Spinal cord (tissue), 10 donors: ENCODE data around the gene CPNE5. TPM values are rescaled to one million over a fixed set of nuclear protein-coding genes. Genes with fewer than 3 reads are reported as not detected.
"Not testable (repeated sequence)": the region's sequence is repeated elsewhere in the genome, so short reads cannot be mapped to it uniquely, and the experiment has no call there.

ENCODE experiments used
- DNase-seq, 6 donors: peaks; one replicate each; pipeline versions ENCODE4 v3.0.0 to v3.0.0-alpha.2; 2013 to 2015; ENCODE audit warnings: low spot score in 6 of 6, low read depth in 4 of 6
- H3K27ac ChIP-seq: one replicate; pipeline ENCODE4 v1.5.1; 2013; ENCODE audit warnings: low read depth, low read length, control low read depth
- H3K27me3 ChIP-seq: one replicate; pipeline ENCODE4 v1.6.1; 2013; ENCODE audit warnings: low read length; ENCODE audit not compliant: control insufficient read depth, insufficient read depth
- H3K36me3 ChIP-seq: one replicate; pipeline ENCODE4 v1.6.1; 2013; ENCODE audit warnings: low read length; ENCODE audit not compliant: control insufficient read depth, insufficient read depth
- H3K4me1 ChIP-seq: one replicate; pipeline ENCODE4 v1.6.1; 2013; ENCODE audit warnings: low read length; ENCODE audit not compliant: control insufficient read depth, insufficient read depth
- H3K4me3 ChIP-seq: one replicate; pipeline ENCODE4 v1.5.1; 2013; ENCODE audit warnings: low read depth, low read length, control low read depth
- H3K9me3 ChIP-seq: one replicate; pipeline ENCODE4 v1.6.1; 2013; ENCODE audit warnings: low read length; ENCODE audit not compliant: control insufficient read depth, insufficient read depth
- WGBS: methylation state at CpG from one replicate; pipeline ENCODE4 v1.1.5; 2013; ENCODE audit warnings: missing lambda C conversion rate; ENCODE audit not compliant: insufficient coverage; 5-methylcytosine and 5-hydroxymethylcytosine counted together
- polyA plus RNA-seq, 2 donors: library from polyadenylated mRNA; unstranded; fragments of 120-200 nt; gene quantifications; one replicate each; pipeline ENCODE4 v1.2.1, GENCODE V29; 2013; ENCODE audit not compliant: insufficient read length in 2 of 2
- total RNA-seq, 2 donors: library from RNA; depleted of rRNA in 1 of 2; stranded (reverse); fragments of 120-200 nt in 1 of 2; fragments of >200 nt in 1 of 2; gene quantifications; one replicate each; pipeline versions ENCODE4 v1.2.3 to v1.2.4, GENCODE V29; 2013 to 2014
- donor health status: healthy.

CPNE5 gene
- total and polyA plus RNA-seq, 4 donors, result 9.6 to 88.4 (median 52.8) TPM

GRCh38 chr6:36717871-36718540 lies 121.2 kb downstream of the CPNE5 start:
- no peak for DNase-seq
- WGBS, result 87% methylated on average over 8 of the region's 12 CpGs

GRCh38 chr6:36717231-36717825 lies 121.9 kb downstream of the CPNE5 start:
- Histone ChIP-seq H3K36me3 (no peaks in the 10 kb centered on the region), H3K27me3 (no peaks in the 10 kb centered on the region), H3K4me1 (no peaks in the 10 kb centered on the region), H3K27ac (no peak overlapping the region), H3K9me3 (no peaks in the 10 kb centered on the region), H3K4me3 (no peak overlapping the region)
- WGBS, result 63% methylated on average over 12 of the region's 13 CpGs
- no peak for DNase-seq

More at GRCh38 chr6:36717871-36718540, 121.2 kb downstream of the CPNE5 start:
- Histone ChIP-seq H3K9me3 (no peaks in the 10 kb centered on the region), H3K27me3 (no peaks in the 10 kb centered on the region), H3K4me1 (no peaks in the 10 kb centered on the region), H3K27ac (no peak overlapping the region), H3K4me3 (no peak overlapping the region), H3K36me3 (no peaks in the 10 kb centered on the region)

GRCh38 chr6:36716476-36717093 lies 122.7 kb downstream of the CPNE5 start:
- DNase-seq, result no peak
- Histone ChIP-seq H3K9me3 (no peaks in the 10 kb centered on the region), H3K36me3 (no peaks in the 10 kb centered on the region), H3K27ac (no peak overlapping the region), H3K27me3 (no peaks in the 10 kb centered on the region), H3K4me1 (no peaks in the 10 kb centered on the region), H3K4me3 (no peak overlapping the region)
- 60% methylated on average over 1 of the region's 8 CpGs for WGBS

GRCh38 chr6:36715469-36715868 lies 123.8 kb downstream of the CPNE5 start:
- WGBS, result 75% methylated on average over 7 of the region's 7 CpGs
- Histone ChIP-seq H3K9me3 (no peaks in the 10 kb centered on the region), H3K4me3 (no peak overlapping the region), H3K4me1 (no peaks in the 10 kb centered on the region), H3K36me3 (no peaks in the 10 kb centered on the region), H3K27me3 (no peaks in the 10 kb centered on the region), H3K27ac (no peak overlapping the region)
- no peak for DNase-seq

GRCh38 chr6:36714511-36714910 lies 124.7 kb downstream of the CPNE5 start:
- no peak overlapping the region for H3K27ac ChIP-seq
- no peak overlapping the region for H3K4me3 ChIP-seq
- WGBS, result 72% methylated on average over 10 of the region's 10 CpGs
- DNase-seq, result no peak
- H3K27me3 ChIP-seq, result no peaks in the 10 kb centered on the region
- no peaks in the 10 kb centered on the region for H3K9me3 ChIP-seq
- no peaks in the 10 kb centered on the region for H3K36me3 ChIP-seq
- H3K4me1 ChIP-seq, result no peaks in the 10 kb centered on the region

GRCh38 chr6:36713846-36714245 lies 125.4 kb downstream of the CPNE5 start:
- no peaks in the 10 kb centered on the region for H3K36me3 ChIP-seq
- no peak overlapping the region for H3K27ac ChIP-seq
- 68% methylated on average over 6 of the region's 8 CpGs for WGBS
- H3K4me3 ChIP-seq, result no peak overlapping the region
- DNase-seq, result no peak
- no peaks in the 10 kb centered on the region for H3K4me1 ChIP-seq
- no peaks in the 10 kb centered on the region for H3K27me3 ChIP-seq
- H3K9me3 ChIP-seq, result no peaks in the 10 kb centered on the region

GRCh38 chr6:36712816-36713215 lies 126.4 kb downstream of the CPNE5 start:
- no peak overlapping the region for H3K27ac ChIP-seq
- no peak for DNase-seq
- H3K4me1 ChIP-seq, result no peaks in the 10 kb centered on the region
- H3K36me3 ChIP-seq, result no peaks in the 10 kb centered on the region
- WGBS, result 69% methylated on average over 2 of the region's 4 CpGs
- no peaks in the 10 kb centered on the region for H3K9me3 ChIP-seq
- no peak overlapping the region for H3K4me3 ChIP-seq
- no peaks in the 10 kb centered on the region for H3K27me3 ChIP-seq

GRCh38 chr6:36706339-36706738 lies 132.9 kb downstream of the CPNE5 start:
- Histone ChIP-seq H3K36me3 (no peaks in the 10 kb centered on the region), H3K9me3 (no peaks in the 10 kb centered on the region), H3K27me3 (no peaks in the 10 kb centered on the region), H3K4me3 (no peak overlapping the region), H3K27ac (no peak overlapping the region), H3K4me1 (no peaks in the 10 kb centered on the region)
- no CpG with 5 or more reads among the region's 1 CpG for WGBS
- no peak for DNase-seq

GRCh38 chr6:36704961-36705577 lies 134.2 kb downstream of the CPNE5 start:
- H3K27me3 ChIP-seq, H3K4me3 ChIP-seq, H3K9me3 ChIP-seq, H3K36me3 ChIP-seq, H3K4me1 ChIP-seq, DNase-seq, H3K27ac ChIP-seq: not testable (repeated sequence)
- no CpG with 5 or more reads among the region's 7 CpGs for WGBS
